ENCODE measurements around the gene SPG21.

Gene SPG21

GRCh38 chr15:64954395-64954794, 35.3 kb downstream of the SPG21 start:
- TF ChIP-seq ELF4 (IDR thresholded peaks at IDR 0.05) (no peak), NFRKB (IDR thresholded peaks at IDR 0.05) (no peak), CTBP1 (IDR thresholded peaks at IDR 0.05; ENCODE audit: borderline replicate concordance) (no peak), BHLHE40 (IDR thresholded peaks at IDR 0.05; ENCODE audit: borderline replicate concordance) (no peak), SP1 (IDR thresholded peaks at IDR 0.05) (no peak), PKNOX1 (IDR thresholded peaks at IDR 0.05) (no peak), ZNF384 (IDR thresholded peaks at IDR 0.05) (no peak), ARNT (IDR thresholded peaks at IDR 0.05) (no peak), FOXK2 (IDR thresholded peaks at IDR 0.05) (no peak), FOXA1 (IDR thresholded peaks at IDR 0.05) (no peak), LEF1 (IDR thresholded peaks at IDR 0.05; ENCODE audit: borderline replicate concordance) (no peak), L3MBTL2 (conservative IDR thresholded peaks at IDR 0.05) (no peak), TARDBP (IDR thresholded peaks at IDR 0.05) (no peak), FOXM1 (IDR thresholded peaks at IDR 0.05; ENCODE audit: borderline replicate concordance) (no peak), SUZ12 (IDR thresholded peaks at IDR 0.05) (no peak), HDGF (IDR thresholded peaks at IDR 0.05; ENCODE audit: borderline replicate concordance) (no peak)
- POLR2A ChIA-PET = no interaction called here
- no peak for DNase-seq (ENCODE audit: extremely low spot score)
- CTCF ChIA-PET = no interaction called here

DNA sequence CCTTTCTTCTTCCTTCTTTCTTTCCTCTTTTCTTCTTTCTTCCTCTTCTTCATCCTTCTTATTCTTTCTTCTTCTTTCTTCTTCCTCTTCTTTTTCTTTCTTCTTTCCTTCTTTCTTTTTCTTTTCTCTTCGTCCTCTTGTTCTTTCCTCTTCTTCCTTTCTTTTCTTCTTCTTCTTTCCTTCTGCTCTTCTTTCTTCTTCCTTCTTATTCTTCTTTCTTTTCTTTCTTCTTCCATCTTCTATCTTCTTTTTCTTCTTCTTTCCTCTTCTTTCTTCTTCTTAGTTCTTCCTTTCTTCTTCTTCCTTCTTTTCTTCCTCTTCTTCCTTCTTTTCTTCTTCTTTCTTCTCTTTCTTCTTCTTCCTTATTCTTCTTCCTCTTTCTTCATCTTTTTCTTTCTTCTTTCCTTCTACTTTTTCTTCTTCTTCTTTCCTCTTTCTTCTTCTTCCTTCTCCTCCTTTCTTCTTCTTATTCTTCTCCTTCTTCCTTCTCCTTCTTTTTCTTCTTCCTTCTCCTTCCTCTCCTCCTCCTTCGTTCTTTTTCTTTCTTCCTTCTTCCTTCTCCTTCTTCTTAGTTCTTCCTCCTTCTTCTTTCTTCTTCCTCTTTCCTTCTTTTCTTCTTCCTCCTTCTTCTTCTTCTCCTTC, 37.8 kb downstream of the SPG21 start:
- no peak for DNase-seq (ENCODE audit: extremely low spot score)
- ChIA-PET POLR2A (no interaction called here), CTCF (no interaction called here)
- TF ChIP-seq PKNOX1 (IDR thresholded peaks at IDR 0.05) = no peak
- TF ChIP-seq NFRKB (IDR thresholded peaks at IDR 0.05) = no peak

DNA sequence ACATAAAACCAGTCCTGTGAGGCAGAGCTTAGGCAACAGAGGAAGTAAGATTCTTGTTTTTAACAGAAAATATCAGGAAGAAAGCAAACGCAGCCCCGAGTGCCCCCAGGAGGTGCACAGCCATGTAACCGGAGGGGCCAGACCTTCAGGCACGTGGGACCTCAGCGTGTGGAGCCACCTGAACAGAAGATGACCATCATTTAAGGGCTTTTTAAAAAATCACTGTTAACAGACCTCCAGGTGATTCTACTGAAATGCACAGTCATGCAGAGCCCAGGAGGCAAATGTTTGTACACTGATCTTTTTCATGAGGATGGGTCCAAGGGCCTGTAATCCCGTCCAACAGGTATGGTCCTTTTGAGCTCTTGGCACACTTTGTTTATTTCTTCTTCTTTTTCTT, 38.8 kb downstream of the SPG21 start:
- no peak for DNase-seq (ENCODE audit: extremely low spot score)
- CTCF ChIA-PET = no interaction called here
- POLR2A ChIA-PET = no interaction called here
- no peak for TF ChIP-seq BHLHE40 (IDR thresholded peaks at IDR 0.05; ENCODE audit: borderline replicate concordance)
- TF ChIP-seq FOXK2 (IDR thresholded peaks at IDR 0.05) = no peak
- no peak for TF ChIP-seq FOXM1 (IDR thresholded peaks at IDR 0.05; ENCODE audit: borderline replicate concordance)
- TF ChIP-seq NFRKB (IDR thresholded peaks at IDR 0.05) = no peak
- TF ChIP-seq LEF1 (IDR thresholded peaks at IDR 0.05; ENCODE audit: borderline replicate concordance) = no peak
- no peak for TF ChIP-seq L3MBTL2 (conservative IDR thresholded peaks at IDR 0.05)
- TF ChIP-seq ARNT (IDR thresholded peaks at IDR 0.05) = no peak
- TF ChIP-seq ELF4 (IDR thresholded peaks at IDR 0.05) = no peak
- no peak for TF ChIP-seq ZNF384 (IDR thresholded peaks at IDR 0.05)
- no peak for TF ChIP-seq FOXA1 (IDR thresholded peaks at IDR 0.05)

- POLR2A ChIA-PET = no interaction called here
- no peak for DNase-seq (ENCODE audit: extremely low spot score)
- TF ChIP-seq SUZ12 (IDR thresholded peaks at IDR 0.05) = no peak
- no peak for TF ChIP-seq NFRKB (IDR thresholded peaks at IDR 0.05)
- no peak for TF ChIP-seq ELF4 (IDR thresholded peaks at IDR 0.05)
- no peak for TF ChIP-seq PKNOX1 (IDR thresholded peaks at IDR 0.05)
- CTCF ChIA-PET = no interaction called here
Observed at GRCh38 chr15:64949383-64950186, 40.1 kb downstream of the SPG21 start.

- CTCF ChIA-PET = no interaction called here
- POLR2A ChIA-PET = no interaction called here
- no peak for TF ChIP-seq FOXK2 (IDR thresholded peaks at IDR 0.05)
- TF ChIP-seq ELF4 (IDR thresholded peaks at IDR 0.05) = no peak
- no peak for TF ChIP-seq BHLHE40 (IDR thresholded peaks at IDR 0.05; ENCODE audit: borderline replicate concordance)
- no peak for DNase-seq (ENCODE audit: extremely low spot score)
Observed at GRCh38 chr15:64948916-64949315, 40.8 kb downstream of the SPG21 start.

DNA sequence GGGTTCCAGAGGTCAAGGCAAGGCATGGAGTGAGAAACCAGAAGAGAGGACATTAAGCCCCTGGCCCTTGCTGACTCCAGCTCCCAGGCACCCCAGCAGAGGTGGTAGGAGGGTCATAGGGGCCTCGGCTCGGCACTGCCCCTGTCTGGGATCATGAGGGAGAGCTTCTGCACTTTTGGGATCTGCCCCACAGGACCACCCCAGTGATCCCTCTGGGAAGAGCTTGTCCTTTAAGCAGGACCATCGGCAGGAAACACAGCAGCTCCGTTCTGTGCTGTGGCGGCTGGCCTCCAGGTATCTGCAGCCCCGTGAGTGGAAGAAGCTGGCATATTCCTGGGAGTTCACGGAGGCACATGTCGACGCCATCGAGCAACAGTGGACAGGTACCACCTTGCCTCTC, 42.5 kb downstream of the SPG21 start:
- ChIA-PET POLR2A (no interaction called here), CTCF (no interaction called here)
- no peak for TF ChIP-seq SP1 (IDR thresholded peaks at IDR 0.05)
- no peak for TF ChIP-seq ARNT (IDR thresholded peaks at IDR 0.05)
- no peak for TF ChIP-seq CTBP1 (IDR thresholded peaks at IDR 0.05; ENCODE audit: borderline replicate concordance)
- TF ChIP-seq HDGF (IDR thresholded peaks at IDR 0.05; ENCODE audit: borderline replicate concordance) = no peak
- no peak for TF ChIP-seq L3MBTL2 (conservative IDR thresholded peaks at IDR 0.05)
- no peak for TF ChIP-seq PKNOX1 (IDR thresholded peaks at IDR 0.05)
- no peak for TF ChIP-seq BHLHE40 (IDR thresholded peaks at IDR 0.05; ENCODE audit: borderline replicate concordance)
- TF ChIP-seq FOXA1 (IDR thresholded peaks at IDR 0.05) = no peak
- TF ChIP-seq FOXK2 (IDR thresholded peaks at IDR 0.05) = no peak
- no peak for TF ChIP-seq SUZ12 (IDR thresholded peaks at IDR 0.05)
- TF ChIP-seq FOXM1 (IDR thresholded peaks at IDR 0.05; ENCODE audit: borderline replicate concordance) = no peak
- TF ChIP-seq LEF1 (IDR thresholded peaks at IDR 0.05; ENCODE audit: borderline replicate concordance) = no peak
- TF ChIP-seq NFRKB (IDR thresholded peaks at IDR 0.05) = no peak
- no peak for TF ChIP-seq TARDBP (IDR thresholded peaks at IDR 0.05)
- no peak for DNase-seq (ENCODE audit: extremely low spot score)
